ENCODE results near the gene ALG14. TPM values are rescaled to one million over a fixed set of nuclear protein-coding genes. Genes with fewer than 3 reads are reported as not detected.

The ALG14 gene
- total and polyA plus RNA-seq, 10 of the 15 experiments (the other 5 are each of a cell fraction or from before 2014, with no cell fraction given), result 2.6 to 19.2 (median 7.5) TPM

DNA sequence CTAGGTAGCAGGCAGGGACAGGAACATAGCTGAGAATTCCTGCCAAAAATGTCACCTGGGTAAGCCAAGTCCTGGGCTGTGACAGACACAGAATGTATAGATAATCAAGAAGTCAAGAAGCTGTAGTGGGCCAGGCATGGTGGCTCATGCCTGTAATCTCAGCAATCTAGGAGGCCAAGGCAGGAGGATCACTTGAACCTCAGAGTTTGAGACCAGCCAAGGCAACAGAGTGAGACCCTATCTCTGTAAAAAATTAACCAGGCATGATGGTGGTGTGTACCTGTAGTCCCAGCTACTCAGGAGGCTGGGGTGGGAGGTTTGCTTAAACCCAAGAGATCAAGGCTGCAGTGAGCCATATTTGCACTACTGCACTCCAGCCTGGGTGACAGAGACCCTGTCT is 3.3 kb upstream of the ALG14 start:
- Histone ChIP-seq H3K27ac (ENCODE audit: control insufficient read depth, insufficient read depth) (no peak overlapping the region), H3K79me2 (ENCODE audit: control insufficient read depth, insufficient read depth, low read length) (no peaks in the 10 kb centered on the region), H3K4me1 (ENCODE audit: control insufficient read depth, insufficient read depth, low read length) (no peaks in the 10 kb centered on the region), H2AFZ (ENCODE audit: control insufficient read depth, low read depth, low read length) (no peak overlapping the region), H3K4me3 (no peak overlapping the region), H3K9ac (ENCODE audit: control insufficient read depth, insufficient read depth, low read length) (no peak overlapping the region), H3K4me2 (ENCODE audit: control insufficient read depth, insufficient read depth) (no peak overlapping the region), H4K20me1 (ENCODE audit: control insufficient read depth, insufficient read depth) (no peaks in the 10 kb centered on the region), H3K27me3 (replicated peaks in 1 of 2; ENCODE audit: control insufficient read depth in 2 of 2, insufficient read depth in 2 of 2, low read length in 1 of 2) (peaks cover 0 to 2% of the 10 kb centered on the region in 2 experiments; a peak in 1 of 4 replicates), H3K9me3 (replicated peaks; ENCODE audit: control insufficient read depth, insufficient read depth, low read length) (no peaks in the 10 kb centered on the region), H3K36me3 (ENCODE audit: control insufficient read depth in 2 of 2, insufficient read depth in 2 of 2, low read length in 1 of 2) (no peaks in the 10 kb centered on the region)
- ChIA-PET SMC1A (ENCODE audit: uncharacterized antibody, unreplicated experiment) (interaction anchor here (1.1 to 1.6 kb wide), 2 partner anchors 9 to 13 kb away, joined by 3 to 10 read pairs; no protein-coding TSS in a partner anchor), CTCF (interaction anchor here (0.6 to 3.4 kb wide), 4 partner anchors 8 to 168 kb away, joined by 3 to 28 read pairs (median 3); partner anchors contain the start of gene RWDD3), POLR2A (no interaction called here), RAD21 (ENCODE audit: unreplicated experiment) (interaction anchor here (1.1 to 1.2 kb wide), 2 partner anchors 158 to 1966 kb away, joined by 3 read pairs; partner anchors contain the start of gene RWDD3)
- in situ Hi-C loops (cut with MboI), result no loop called here
- TF ChIP-seq, protein P1, sequence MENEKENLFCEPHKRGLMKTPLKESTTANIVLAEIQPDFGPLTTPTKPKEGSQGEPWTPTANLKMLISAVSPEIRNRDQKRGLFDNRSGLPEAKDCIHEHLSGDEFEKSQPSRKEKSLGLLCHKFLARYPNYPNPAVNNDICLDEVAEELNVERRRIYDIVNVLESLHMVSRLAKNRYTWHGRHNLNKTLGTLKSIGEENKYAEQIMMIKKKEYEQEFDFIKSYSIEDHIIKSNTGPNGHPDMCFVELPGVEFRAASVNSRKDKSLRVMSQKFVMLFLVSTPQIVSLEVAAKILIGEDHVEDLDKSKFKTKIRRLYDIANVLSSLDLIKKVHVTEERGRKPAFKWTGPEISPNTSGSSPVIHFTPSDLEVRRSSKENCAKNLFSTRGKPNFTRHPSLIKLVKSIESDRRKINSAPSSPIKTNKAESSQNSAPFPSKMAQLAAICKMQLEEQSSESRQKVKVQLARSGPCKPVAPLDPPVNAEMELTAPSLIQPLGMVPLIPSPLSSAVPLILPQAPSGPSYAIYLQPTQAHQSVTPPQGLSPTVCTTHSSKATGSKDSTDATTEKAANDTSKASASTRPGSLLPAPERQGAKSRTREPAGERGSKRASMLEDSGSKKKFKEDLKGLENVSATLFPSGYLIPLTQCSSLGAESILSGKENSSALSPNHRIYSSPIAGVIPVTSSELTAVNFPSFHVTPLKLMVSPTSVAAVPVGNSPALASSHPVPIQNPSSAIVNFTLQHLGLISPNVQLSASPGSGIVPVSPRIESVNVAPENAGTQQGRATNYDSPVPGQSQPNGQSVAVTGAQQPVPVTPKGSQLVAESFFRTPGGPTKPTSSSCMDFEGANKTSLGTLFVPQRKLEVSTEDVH (IDR thresholded peaks at IDR 0.05; ENCODE audit: low read depth, partially characterized antibody), result no peak
- no peak for TF ChIP-seq FOXK2 (IDR thresholded peaks at IDR 0.05)
- no peak for TF ChIP-seq JUNB (IDR thresholded peaks at IDR 0.05)
- TF ChIP-seq GATAD2B (conservative IDR thresholded peaks at IDR 0.05; ENCODE audit: low read depth), result no peak
- TF ChIP-seq, protein P2, sequence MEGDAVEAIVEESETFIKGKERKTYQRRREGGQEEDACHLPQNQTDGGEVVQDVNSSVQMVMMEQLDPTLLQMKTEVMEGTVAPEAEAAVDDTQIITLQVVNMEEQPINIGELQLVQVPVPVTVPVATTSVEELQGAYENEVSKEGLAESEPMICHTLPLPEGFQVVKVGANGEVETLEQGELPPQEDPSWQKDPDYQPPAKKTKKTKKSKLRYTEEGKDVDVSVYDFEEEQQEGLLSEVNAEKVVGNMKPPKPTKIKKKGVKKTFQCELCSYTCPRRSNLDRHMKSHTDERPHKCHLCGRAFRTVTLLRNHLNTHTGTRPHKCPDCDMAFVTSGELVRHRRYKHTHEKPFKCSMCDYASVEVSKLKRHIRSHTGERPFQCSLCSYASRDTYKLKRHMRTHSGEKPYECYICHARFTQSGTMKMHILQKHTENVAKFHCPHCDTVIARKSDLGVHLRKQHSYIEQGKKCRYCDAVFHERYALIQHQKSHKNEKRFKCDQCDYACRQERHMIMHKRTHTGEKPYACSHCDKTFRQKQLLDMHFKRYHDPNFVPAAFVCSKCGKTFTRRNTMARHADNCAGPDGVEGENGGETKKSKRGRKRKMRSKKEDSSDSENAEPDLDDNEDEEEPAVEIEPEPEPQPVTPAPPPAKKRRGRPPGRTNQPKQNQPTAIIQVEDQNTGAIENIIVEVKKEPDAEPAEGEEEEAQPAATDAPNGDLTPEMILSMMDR (IDR thresholded peaks at IDR 0.05 in 2 of 3, conservative IDR thresholded peaks at IDR 0.05 in 1 of 3; ENCODE audit: control insufficient read depth in 2 of 3, extremely low read depth in 1 of 3, insufficient read depth in 1 of 3, low read depth in 3 of 3, low read length in 3 of 3), result no peak
- TF ChIP-seq, protein P3, sequence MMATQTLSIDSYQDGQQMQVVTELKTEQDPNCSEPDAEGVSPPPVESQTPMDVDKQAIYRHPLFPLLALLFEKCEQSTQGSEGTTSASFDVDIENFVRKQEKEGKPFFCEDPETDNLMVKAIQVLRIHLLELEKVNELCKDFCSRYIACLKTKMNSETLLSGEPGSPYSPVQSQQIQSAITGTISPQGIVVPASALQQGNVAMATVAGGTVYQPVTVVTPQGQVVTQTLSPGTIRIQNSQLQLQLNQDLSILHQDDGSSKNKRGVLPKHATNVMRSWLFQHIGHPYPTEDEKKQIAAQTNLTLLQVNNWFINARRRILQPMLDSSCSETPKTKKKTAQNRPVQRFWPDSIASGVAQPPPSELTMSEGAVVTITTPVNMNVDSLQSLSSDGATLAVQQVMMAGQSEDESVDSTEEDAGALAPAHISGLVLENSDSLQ (IDR thresholded peaks at IDR 0.05), result no peak
- TF ChIP-seq POU2F2 (IDR thresholded peaks at IDR 0.05; ENCODE audit: borderline replicate concordance, low read depth, low read length), result no peak
- TF ChIP-seq STAT1 (conservative IDR thresholded peaks at IDR 0.05), result no peak
- BruUV-seq (replicated peaks), result no TSS peak
- no peak for ATAC-seq
- no peak for DNase-seq (ENCODE audit: low read depth, low spot score)
- no peak for FAIRE-seq
- intact Hi-C loops (cut with micrococcal nuclease; ENCODE audit: unreplicated experiment), result no loop called here
